ENCODE measurements around the gene MPZL2. TPM values are rescaled to one million over a fixed set of nuclear protein-coding genes. Genes with fewer than 3 reads are reported as not detected.
A peak's percentile ranks its signal among the peaks of the same experiment; 100 is the strongest.

The MPZL2 gene
- total and polyA plus RNA-seq, 2 of the 13 experiments (the other 11 are each of a cell fraction or from before 2014, with no cell fraction given): 27.9 to 53.7 TPM

DNA sequence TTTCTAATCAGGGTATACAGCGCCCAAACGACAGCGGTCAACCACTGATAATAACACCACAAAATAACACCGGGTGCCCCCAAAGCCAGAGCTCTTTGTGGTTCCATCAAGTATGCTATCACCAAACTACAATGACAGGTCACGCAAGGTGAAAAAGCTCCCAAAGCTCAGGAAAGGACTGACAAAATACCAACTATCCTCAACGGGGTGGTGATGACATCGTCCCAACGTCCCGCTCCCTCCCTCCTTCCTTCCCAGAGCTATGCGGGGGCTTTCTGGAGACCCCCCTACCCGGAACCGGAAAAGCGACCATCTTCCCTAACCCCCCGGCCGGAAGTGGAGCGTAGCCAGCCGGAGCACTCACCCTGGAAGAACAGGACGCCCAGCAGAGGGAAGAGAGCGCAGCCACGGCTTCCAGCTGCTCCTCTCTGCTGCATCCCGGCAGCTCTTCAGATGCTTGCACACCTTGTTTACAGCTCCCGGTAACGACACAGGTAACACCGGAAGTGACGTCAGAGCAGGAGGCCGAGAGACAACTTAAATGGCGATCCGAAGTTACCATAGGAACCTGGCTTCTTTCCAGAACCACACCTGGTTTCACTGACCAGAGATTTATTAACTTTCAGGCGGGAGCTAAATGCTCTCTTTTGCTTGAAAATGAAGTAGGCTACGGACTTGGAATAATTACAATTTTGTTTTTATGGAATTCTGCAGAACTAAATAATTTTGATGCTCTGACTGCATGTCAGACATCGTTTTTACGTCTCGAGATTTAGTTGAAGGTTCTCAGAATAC lies 12.0 kb downstream of the MPZL2 start, which contains the start of gene MPZL3 (continued):
- TF ChIP-seq, protein P1, sequence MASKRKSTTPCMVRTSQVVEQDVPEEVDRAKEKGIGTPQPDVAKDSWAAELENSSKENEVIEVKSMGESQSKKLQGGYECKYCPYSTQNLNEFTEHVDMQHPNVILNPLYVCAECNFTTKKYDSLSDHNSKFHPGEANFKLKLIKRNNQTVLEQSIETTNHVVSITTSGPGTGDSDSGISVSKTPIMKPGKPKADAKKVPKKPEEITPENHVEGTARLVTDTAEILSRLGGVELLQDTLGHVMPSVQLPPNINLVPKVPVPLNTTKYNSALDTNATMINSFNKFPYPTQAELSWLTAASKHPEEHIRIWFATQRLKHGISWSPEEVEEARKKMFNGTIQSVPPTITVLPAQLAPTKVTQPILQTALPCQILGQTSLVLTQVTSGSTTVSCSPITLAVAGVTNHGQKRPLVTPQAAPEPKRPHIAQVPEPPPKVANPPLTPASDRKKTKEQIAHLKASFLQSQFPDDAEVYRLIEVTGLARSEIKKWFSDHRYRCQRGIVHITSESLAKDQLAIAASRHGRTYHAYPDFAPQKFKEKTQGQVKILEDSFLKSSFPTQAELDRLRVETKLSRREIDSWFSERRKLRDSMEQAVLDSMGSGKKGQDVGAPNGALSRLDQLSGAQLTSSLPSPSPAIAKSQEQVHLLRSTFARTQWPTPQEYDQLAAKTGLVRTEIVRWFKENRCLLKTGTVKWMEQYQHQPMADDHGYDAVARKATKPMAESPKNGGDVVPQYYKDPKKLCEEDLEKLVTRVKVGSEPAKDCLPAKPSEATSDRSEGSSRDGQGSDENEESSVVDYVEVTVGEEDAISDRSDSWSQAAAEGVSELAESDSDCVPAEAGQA (IDR thresholded peaks at IDR 0.05; ENCODE audit: low read depth): peak; percentile 83
- TF ChIP-seq, protein P1 (CRISPR knock-in tag; IDR thresholded peaks at IDR 0.05; ENCODE audit: borderline replicate concordance): no peak; the same call in 1 of the 2 replicates
- peak; percentile 91 for TF ChIP-seq PHF20 (CRISPR knock-in tag; IDR thresholded peaks at IDR 0.05)
- TF ChIP-seq MIER3 (CRISPR knock-in tag; IDR thresholded peaks at IDR 0.05; ENCODE audit: borderline replicate concordance): no peak
- TF ChIP-seq ZBTB20 (CRISPR knock-in tag; IDR thresholded peaks at IDR 0.05; ENCODE audit: borderline replicate concordance, low read depth): 0 out of 2 replicates have a peak, but pooled peaks have one; percentile 42
- TF ChIP-seq MAFK (conservative IDR thresholded peaks at IDR 0.05 in 1 of 2, IDR thresholded peaks at IDR 0.05 in 1 of 2; ENCODE audit: low read length in 2 of 2): no peak
- TF ChIP-seq FOXM1 (CRISPR knock-in tag; IDR thresholded peaks at IDR 0.05): no peak
- TF ChIP-seq, protein P2, sequence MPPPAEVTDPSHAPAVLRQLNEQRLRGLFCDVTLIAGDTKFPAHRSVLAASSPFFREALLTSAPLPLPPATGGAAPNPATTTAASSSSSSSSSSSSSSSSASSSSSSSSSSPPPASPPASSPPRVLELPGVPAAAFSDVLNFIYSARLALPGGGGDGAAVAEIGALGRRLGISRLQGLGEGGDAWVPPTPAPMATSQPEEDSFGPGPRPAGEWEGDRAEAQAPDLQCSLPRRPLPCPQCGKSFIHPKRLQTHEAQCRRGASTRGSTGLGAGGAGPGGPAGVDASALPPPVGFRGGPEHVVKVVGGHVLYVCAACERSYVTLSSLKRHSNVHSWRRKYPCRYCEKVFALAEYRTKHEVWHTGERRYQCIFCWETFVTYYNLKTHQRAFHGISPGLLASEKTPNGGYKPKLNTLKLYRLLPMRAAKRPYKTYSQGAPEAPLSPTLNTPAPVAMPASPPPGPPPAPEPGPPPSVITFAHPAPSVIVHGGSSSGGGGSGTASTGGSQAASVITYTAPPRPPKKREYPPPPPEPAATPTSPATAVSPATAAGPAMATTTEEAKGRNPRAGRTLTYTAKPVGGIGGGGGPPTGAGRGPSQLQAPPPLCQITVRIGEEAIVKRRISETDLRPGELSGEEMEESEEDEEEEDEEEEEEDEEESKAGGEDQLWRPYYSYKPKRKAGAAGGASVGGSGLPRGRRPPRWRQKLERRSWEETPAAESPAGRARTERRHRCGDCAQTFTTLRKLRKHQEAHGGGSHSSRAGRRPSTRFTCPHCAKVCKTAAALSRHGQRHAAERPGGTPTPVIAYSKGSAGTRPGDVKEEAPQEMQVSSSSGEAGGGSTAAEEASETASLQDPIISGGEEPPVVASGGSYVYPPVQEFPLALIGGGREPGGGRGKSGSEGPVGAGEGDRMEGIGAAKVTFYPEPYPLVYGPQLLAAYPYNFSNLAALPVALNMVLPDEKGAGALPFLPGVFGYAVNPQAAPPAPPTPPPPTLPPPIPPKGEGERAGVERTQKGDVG (CRISPR knock-in tag; IDR thresholded peaks at IDR 0.05; ENCODE audit: borderline replicate concordance): 0 out of 2 replicates have a peak, but pooled peaks have one; percentile 60
- TF ChIP-seq, protein P3, sequence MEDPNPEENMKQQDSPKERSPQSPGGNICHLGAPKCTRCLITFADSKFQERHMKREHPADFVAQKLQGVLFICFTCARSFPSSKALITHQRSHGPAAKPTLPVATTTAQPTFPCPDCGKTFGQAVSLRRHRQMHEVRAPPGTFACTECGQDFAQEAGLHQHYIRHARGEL (CRISPR knock-in tag; IDR thresholded peaks at IDR 0.05): no peak
- TF ChIP-seq, protein P4, sequence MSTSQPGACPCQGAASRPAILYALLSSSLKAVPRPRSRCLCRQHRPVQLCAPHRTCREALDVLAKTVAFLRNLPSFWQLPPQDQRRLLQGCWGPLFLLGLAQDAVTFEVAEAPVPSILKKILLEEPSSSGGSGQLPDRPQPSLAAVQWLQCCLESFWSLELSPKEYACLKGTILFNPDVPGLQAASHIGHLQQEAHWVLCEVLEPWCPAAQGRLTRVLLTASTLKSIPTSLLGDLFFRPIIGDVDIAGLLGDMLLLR (CRISPR knock-in tag; IDR thresholded peaks at IDR 0.05): no peak
- peak; percentile 21; the same call in 1 of the 2 replicates for TF ChIP-seq REPIN1 (CRISPR knock-in tag; IDR thresholded peaks at IDR 0.05; ENCODE audit: borderline replicate concordance, low read depth)
- no peak for TF ChIP-seq HNF4G (IDR thresholded peaks at IDR 0.05; ENCODE audit: borderline replicate concordance, low read depth, low read length)
- TF ChIP-seq HNF4G (CRISPR knock-in tag; IDR thresholded peaks at IDR 0.05; ENCODE audit: borderline replicate concordance, low read depth): no peak
- peak; percentile 71 for TF ChIP-seq TAF1 (CRISPR knock-in tag; IDR thresholded peaks at IDR 0.05)
- no peak for TF ChIP-seq DPF2 (CRISPR knock-in tag; IDR thresholded peaks at IDR 0.05; ENCODE audit: borderline replicate concordance, low read depth)
- TF ChIP-seq KAT8 (CRISPR knock-in tag; IDR thresholded peaks at IDR 0.05): peak; percentile 97
- TF ChIP-seq, protein P5, sequence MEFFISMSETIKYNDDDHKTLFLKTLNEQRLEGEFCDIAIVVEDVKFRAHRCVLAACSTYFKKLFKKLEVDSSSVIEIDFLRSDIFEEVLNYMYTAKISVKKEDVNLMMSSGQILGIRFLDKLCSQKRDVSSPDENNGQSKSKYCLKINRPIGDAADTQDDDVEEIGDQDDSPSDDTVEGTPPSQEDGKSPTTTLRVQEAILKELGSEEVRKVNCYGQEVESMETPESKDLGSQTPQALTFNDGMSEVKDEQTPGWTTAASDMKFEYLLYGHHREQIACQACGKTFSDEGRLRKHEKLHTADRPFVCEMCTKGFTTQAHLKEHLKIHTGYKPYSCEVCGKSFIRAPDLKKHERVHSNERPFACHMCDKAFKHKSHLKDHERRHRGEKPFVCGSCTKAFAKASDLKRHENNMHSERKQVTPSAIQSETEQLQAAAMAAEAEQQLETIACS (CRISPR knock-in tag; IDR thresholded peaks at IDR 0.05): no peak
